Uterus (tissue), 4 donors: ENCODE data around the gene GSK3B. TPM values are rescaled to one million over a fixed set of nuclear protein-coding genes. Genes with fewer than 3 reads are reported as not detected.

Source experiments
- DNase-seq, 2 donors: peaks; one replicate each; pipeline ENCODE4 v3.0.0-alpha.2; 2019 to 2020
- H3K27ac ChIP-seq, 2 donors: fragments of 200-600 bp; sonication (generic); 1 replicate in 1 of 2; 2 replicates in 1 of 2; pipeline ENCODE4 v1.5.1; 2016 to 2018
- H3K27me3 ChIP-seq, 2 donors: fragments of 200-600 bp; sonication (generic); one replicate each; pipeline ENCODE4 v1.5.1; 2018 to 2019; ENCODE audit warnings: control low read depth in 1 of 2
- H3K36me3 ChIP-seq, 2 donors: fragments of 200-600 bp; sonication (generic); one replicate each; pipeline ENCODE4 v1.5.1; 2019; ENCODE audit warnings: control low read depth in 1 of 2
- H3K4me1 ChIP-seq, 2 donors: fragments of 200-600 bp; sonication (generic); one replicate each; pipeline ENCODE4 v1.5.1; 2018 to 2019; ENCODE audit warnings: control low read depth in 1 of 2
- H3K4me3 ChIP-seq, 2 donors: fragments of 200-600 bp; sonication (generic); 1 replicate in 1 of 2; 2 replicates in 1 of 2; pipeline ENCODE4 v1.5.1; 2018 to 2019; ENCODE audit warnings: mild to moderate bottlenecking in 1 of 2
- H3K9me3 ChIP-seq, 2 donors: fragments of 200-600 bp; sonication (generic); one replicate each; pipeline ENCODE4 v1.5.1; 2019; ENCODE audit warnings: control low read depth in 1 of 2
- POLR2A ChIP-seq, 2 donors: fragments of 450-650 bp; IDR thresholded peaks; one replicate each; pipeline ENCODE4 v1.6.1; 2016; ENCODE audit warnings: antibody characterized with exemption in 2 of 2, mild to moderate bottlenecking in 1 of 2, moderate library complexity in 1 of 2
- intact Hi-C: fragments of 100-400 bp; cut with DNase I; formaldehyde crosslinking; loops from one replicate; pipeline ENCODE4 v1.15.1; 2023; ENCODE audit warnings: low total_unique reads
- total RNA-seq, 4 donors: library from RNA; depleted of rRNA in 3 of 4; stranded (reverse); fragments of >200 nt in 3 of 4; gene quantifications; one replicate each; pipeline versions ENCODE4 v1.1.0 to v1.2.4, GENCODE V29; 2014 to 2023
- TF ChIP-seq, protein P1 (sequence below), 4 experiments: fragments of 200-600 bp in 2 of 4; fragments of 450-650 bp in 2 of 4; sonication (generic) in 2 of 4; IDR thresholded peaks; one replicate each; pipeline ENCODE4 v1.5.1; 2016 to 2019; ENCODE audit warnings: antibody characterized with exemption in 4 of 4, mild to moderate bottlenecking in 2 of 4, moderate library complexity in 1 of 4
- donor health status: DM: yes; HTN: yes; CAD: no.

GSK3B gene
- total RNA-seq, 4 donors from 2014 or later = 13.5 to 53.8 (median 31.3) TPM

DNA sequence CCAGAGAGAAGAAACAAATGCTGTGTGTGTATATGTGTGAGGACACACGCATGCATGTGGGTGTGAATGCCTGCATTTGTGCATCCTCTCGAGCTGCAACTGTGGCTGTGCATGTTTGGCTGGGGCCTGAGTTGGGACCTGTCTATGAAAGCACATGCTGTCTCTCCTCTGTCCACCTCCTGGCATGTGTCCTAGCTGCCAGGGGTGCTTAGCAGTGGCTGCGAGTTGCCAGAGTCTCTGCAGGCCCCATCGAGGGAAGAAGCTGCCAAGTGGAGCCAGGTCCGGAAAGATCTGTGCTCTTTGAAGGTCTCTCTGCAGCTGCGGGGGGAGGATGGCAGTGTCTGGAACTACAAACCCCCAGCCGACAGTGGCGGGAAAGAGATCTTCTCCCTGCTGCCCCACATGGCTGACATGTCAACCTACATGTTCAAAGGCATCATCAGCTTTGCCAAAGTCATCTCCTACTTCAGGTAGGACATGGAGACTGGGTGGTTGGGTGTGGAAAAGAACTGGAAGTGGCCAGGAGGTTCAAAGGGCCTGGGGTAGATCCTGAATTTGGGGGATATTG lies 281.7 kb downstream of the GSK3B start:
- Histone ChIP-seq H3K36me3 (no peaks in the 10 kb centered on the region), H3K4me3 (no peak overlapping the region), H3K4me1 (no peaks in the 10 kb centered on the region), H3K9me3 (no peaks in the 10 kb centered on the region), H3K27ac (no peak overlapping the region), H3K27me3 (no peaks in the 10 kb centered on the region)
- TF ChIP-seq POLR2A (IDR thresholded peaks at IDR 0.05) = no peak
- TF ChIP-seq, protein P1, sequence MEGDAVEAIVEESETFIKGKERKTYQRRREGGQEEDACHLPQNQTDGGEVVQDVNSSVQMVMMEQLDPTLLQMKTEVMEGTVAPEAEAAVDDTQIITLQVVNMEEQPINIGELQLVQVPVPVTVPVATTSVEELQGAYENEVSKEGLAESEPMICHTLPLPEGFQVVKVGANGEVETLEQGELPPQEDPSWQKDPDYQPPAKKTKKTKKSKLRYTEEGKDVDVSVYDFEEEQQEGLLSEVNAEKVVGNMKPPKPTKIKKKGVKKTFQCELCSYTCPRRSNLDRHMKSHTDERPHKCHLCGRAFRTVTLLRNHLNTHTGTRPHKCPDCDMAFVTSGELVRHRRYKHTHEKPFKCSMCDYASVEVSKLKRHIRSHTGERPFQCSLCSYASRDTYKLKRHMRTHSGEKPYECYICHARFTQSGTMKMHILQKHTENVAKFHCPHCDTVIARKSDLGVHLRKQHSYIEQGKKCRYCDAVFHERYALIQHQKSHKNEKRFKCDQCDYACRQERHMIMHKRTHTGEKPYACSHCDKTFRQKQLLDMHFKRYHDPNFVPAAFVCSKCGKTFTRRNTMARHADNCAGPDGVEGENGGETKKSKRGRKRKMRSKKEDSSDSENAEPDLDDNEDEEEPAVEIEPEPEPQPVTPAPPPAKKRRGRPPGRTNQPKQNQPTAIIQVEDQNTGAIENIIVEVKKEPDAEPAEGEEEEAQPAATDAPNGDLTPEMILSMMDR (IDR thresholded peaks at IDR 0.05) = no peak
- DNase-seq = no peak
- intact Hi-C loops = no loop called here

DNA sequence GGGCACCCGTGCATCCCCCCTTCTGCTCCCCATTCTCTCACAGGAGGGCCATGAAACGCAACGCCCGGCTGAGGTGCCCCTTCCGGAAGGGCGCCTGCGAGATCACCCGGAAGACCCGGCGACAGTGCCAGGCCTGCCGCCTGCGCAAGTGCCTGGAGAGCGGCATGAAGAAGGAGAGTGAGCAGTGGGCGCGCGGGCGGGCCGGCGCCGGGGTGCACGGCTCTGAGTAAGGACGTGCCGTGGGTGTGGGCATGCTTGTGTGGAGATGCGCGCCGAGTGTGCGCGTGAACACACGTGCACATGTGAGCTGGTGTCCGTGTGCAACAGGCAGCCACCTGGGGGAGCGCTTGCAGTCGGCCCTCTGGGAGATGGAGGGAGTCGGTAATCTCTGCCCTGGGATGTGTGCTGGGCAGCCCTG lies 284.2 kb downstream of the GSK3B start:
- no peak for DNase-seq
- Histone ChIP-seq H3K27ac (no peak overlapping the region), H3K4me3 (peak overlapping the region; percentile 5 to 29), H3K9me3 (no peaks in the 10 kb centered on the region), H3K27me3 (no peaks in the 10 kb centered on the region), H3K4me1 (no peaks in the 10 kb centered on the region), H3K36me3 (no peaks in the 10 kb centered on the region)
- TF ChIP-seq POLR2A (IDR thresholded peaks at IDR 0.05) = no peak
- TF ChIP-seq, protein P1 (IDR thresholded peaks at IDR 0.05) = no peak
- intact Hi-C loops = no loop called here

DNA sequence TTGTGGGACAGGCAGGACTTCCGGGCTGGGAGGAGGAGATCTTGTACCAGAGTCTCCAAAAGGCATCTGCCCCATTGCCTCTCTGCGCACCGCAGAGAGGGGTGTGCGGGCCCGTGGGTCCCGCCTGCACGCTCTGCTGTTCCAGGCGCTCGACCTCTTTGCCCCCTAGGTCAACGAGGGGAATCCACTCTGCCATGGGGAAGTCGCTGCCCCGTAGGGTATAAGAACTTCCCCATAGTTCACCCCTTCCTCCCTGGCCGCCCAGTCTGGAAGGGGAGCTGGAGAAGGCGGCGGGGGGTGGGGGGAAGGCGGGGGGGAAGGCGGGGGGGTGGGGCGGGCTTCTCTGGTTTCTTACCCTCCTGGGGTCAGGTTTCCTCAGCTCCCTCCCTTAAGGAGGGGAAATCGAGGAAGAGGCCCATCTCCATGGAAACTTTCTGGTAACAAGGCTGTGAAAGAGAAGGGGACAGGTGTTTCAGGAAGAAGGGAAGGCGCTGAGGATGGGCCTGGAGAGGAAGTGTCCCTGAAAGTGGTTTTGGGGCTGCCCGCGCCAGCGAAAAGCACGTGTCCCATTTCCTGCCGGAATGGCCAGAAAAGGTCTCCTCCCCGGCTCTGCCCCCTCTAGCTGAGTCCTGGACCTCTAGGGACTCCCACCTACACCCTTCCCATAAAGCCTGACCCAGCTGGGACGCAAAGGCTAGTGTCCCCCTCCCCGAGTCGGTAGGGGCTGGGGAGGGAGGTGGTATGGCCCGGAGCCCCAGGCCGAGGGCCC lies 284.8 kb downstream of the GSK3B start:
- Histone ChIP-seq H3K36me3 (no peaks in the 10 kb centered on the region), H3K4me1 (no peaks in the 10 kb centered on the region), H3K9me3 (no peaks in the 10 kb centered on the region), H3K4me3 (peak overlapping the region; percentile 5 to 29), H3K27me3 (no peaks in the 10 kb centered on the region), H3K27ac (no peak overlapping the region)
- TF ChIP-seq POLR2A (IDR thresholded peaks at IDR 0.05) = no peak
- TF ChIP-seq, protein P1 (IDR thresholded peaks at IDR 0.05) = no peak
- intact Hi-C loops = no loop called here
- no peak for DNase-seq

DNA sequence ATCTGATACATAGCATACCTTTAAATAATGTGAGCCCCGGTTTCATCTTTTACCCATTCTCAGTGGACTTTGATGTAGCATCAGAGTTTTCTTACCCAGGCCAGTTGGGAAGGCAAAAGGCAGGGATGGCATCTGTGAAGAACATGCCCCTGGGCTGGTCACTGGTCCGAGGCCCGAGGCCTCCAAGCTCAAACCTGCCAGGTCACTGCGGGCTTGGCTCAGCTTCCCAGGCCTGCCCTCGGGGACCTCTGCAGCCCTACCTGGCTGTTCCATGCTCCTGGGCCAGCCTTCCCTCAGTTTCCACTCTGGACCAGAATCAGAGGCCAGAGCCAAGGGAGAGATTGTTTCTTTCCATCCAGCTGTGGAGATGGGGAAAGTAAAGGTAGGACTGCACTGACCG lies 285.4 kb downstream of the GSK3B start:
- no peak for TF ChIP-seq POLR2A (IDR thresholded peaks at IDR 0.05)
- TF ChIP-seq, protein P1 (IDR thresholded peaks at IDR 0.05) = no peak
- H3K4me1 ChIP-seq = no peaks in the 10 kb centered on the region
- H3K36me3 ChIP-seq = no peaks in the 10 kb centered on the region
- intact Hi-C loops = no loop called here
- H3K4me3 ChIP-seq = no peak overlapping the region
- DNase-seq = no peak
- no peaks in the 10 kb centered on the region for H3K27me3 ChIP-seq
- no peak overlapping the region for H3K27ac ChIP-seq
- no peaks in the 10 kb centered on the region for H3K9me3 ChIP-seq

DNA sequence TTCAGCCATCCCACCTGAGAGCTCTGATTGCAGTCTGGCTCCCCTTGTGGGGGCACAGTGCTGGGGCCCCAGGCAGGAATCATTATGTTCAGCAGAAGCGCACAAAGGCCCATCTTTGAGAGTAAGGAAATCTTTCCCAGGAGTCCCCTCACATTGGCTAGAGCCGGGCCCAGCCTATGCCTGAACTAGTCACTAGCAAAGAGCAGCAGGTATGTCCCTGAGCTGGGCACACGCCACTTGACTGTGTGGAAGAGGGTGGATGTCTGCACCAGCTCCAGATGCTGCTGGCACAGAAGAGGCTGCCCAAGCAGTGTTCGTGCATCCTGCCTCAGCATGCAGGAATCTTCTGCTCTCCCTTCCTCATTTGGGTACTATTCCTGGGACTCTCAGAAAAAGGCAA lies 286.0 kb downstream of the GSK3B start:
- DNase-seq = no peak
- no peaks in the 10 kb centered on the region for H3K27me3 ChIP-seq
- no peaks in the 10 kb centered on the region for H3K36me3 ChIP-seq
- no peaks in the 10 kb centered on the region for H3K9me3 ChIP-seq
- intact Hi-C loops = no loop called here
- no peak overlapping the region for H3K27ac ChIP-seq
- H3K4me3 ChIP-seq = no peak overlapping the region
- no peak for TF ChIP-seq POLR2A (IDR thresholded peaks at IDR 0.05)
- TF ChIP-seq, protein P1 (IDR thresholded peaks at IDR 0.05) = no peak
- no peaks in the 10 kb centered on the region for H3K4me1 ChIP-seq
